Fibroblast of lung (primary cell): Measurements from ENCODE around the gene CCDC158. TPM values are rescaled to one million over a fixed set of nuclear protein-coding genes. Genes with fewer than 3 reads are reported as not detected.

Experiments used
- DNase-seq, 2 donors: peaks; one replicate each; pipeline versions ENCODE4 v3.0.0 to v3.0.0-alpha.2; 2010; ENCODE audit warnings: low read depth in 2 of 2
- H2AFZ ChIP-seq: 2 replicates; pipeline ENCODE4 v1.5.1; 2012; ENCODE audit warnings: low read length, control low read depth, inconsistent platforms
- H3K27ac ChIP-seq: 2 replicates; pipeline ENCODE4 v1.5.1; 2011; ENCODE audit warnings: low read length, control low read depth; ENCODE audit not compliant: insufficient read depth
- H3K27me3 ChIP-seq: 2 replicates; pipeline ENCODE4 v1.5.1; 2011; ENCODE audit warnings: mild to moderate bottlenecking, low read length; ENCODE audit not compliant: control insufficient read depth, insufficient read depth
- H3K36me3 ChIP-seq: 2 replicates; pipeline ENCODE4 v1.5.1; 2011; ENCODE audit warnings: low read length; ENCODE audit not compliant: control insufficient read depth, insufficient read depth
- H3K4me1 ChIP-seq: 2 replicates; pipeline ENCODE4 v1.5.1; 2011; ENCODE audit warnings: low read length; ENCODE audit not compliant: control insufficient read depth, insufficient read depth; ENCODE audit errors: extremely low read depth
- H3K4me2 ChIP-seq: 2 replicates; pipeline ENCODE4 v1.5.1; 2011; ENCODE audit warnings: low read length, control low read depth; ENCODE audit not compliant: insufficient read depth; ENCODE audit errors: extremely low read depth
- H3K4me3 ChIP-seq, 4 experiments: fragments of 200-600 bp in 1 of 4; sonication (generic) in 1 of 4; replicated peaks in 1 of 4; 2 replicates each; pipeline ENCODE4 v1.5.1; 2011 to 2016; ENCODE audit warnings: low read length in 4 of 4, low read depth in 3 of 4, mild to moderate bottlenecking in 3 of 4, control low read depth in 2 of 4, inconsistent platforms in 1 of 4, mixed read lengths in 1 of 4; ENCODE audit not compliant: insufficient read depth in 1 of 4; ENCODE audit errors: control extremely low read depth in 1 of 4
- H3K79me2 ChIP-seq: 2 replicates; pipeline ENCODE4 v1.5.1; 2012; ENCODE audit warnings: mild to moderate bottlenecking, low read length, inconsistent platforms; ENCODE audit not compliant: control insufficient read depth, insufficient read depth
- H3K9ac ChIP-seq: 2 replicates; pipeline ENCODE4 v1.5.1; 2011; ENCODE audit warnings: mild to moderate bottlenecking, low read length, control low read depth; ENCODE audit not compliant: insufficient read depth
- H3K9me3 ChIP-seq: 2 replicates; pipeline ENCODE4 v1.5.1; 2012; ENCODE audit warnings: low read depth, low read length; ENCODE audit not compliant: control insufficient read depth, insufficient read depth
- H4K20me1 ChIP-seq: 2 replicates; pipeline ENCODE4 v1.5.1; 2011; ENCODE audit warnings: low read length; ENCODE audit not compliant: control insufficient read depth, insufficient read depth; ENCODE audit errors: extremely low read depth
- EZH2 ChIP-seq: IDR thresholded peaks from 2 replicates; pipeline ENCODE4 v1.5.1; 2012; ENCODE audit warnings: low read length, control low read depth, mild to moderate bottlenecking; ENCODE audit errors: missing control alignments
- polyA plus RNA-seq, 2 donors: library from polyadenylated mRNA; depleted of rRNA in 1 of 2; stranded (reverse) in 1 of 2; unstranded in 1 of 2; fragments of >200 nt; gene quantifications; 2 replicates each; pipeline ENCODE4 v1.2.1, GENCODE V29; 2011 to 2012; ENCODE audit warnings: missing spikeins in 1 of 2
- total RNA-seq: library from RNA; depleted of rRNA; stranded (reverse); fragments of >200 nt; gene quantifications from 2 replicates; pipeline ENCODE4 v1.2.1, GENCODE V29; 2014
- TF ChIP-seq, protein P1 (sequence below), 2 donors: IDR thresholded peaks in 1 of 2; conservative IDR thresholded peaks in 1 of 2; 1 replicate in 1 of 2; 2 replicates in 1 of 2; pipeline ENCODE4 v1.5.1; 2011 to 2012; ENCODE audit warnings: low read length in 2 of 2, control low read depth in 1 of 2, inconsistent platforms in 1 of 2, low read depth in 1 of 2, mild to moderate bottlenecking in 1 of 2

The CCDC158 gene
- total and polyA plus RNA-seq, 2 donors (not counting 1 experiment from before 2014, with no cell fraction given), result 0.15 to 1.5 TPM

DNA sequence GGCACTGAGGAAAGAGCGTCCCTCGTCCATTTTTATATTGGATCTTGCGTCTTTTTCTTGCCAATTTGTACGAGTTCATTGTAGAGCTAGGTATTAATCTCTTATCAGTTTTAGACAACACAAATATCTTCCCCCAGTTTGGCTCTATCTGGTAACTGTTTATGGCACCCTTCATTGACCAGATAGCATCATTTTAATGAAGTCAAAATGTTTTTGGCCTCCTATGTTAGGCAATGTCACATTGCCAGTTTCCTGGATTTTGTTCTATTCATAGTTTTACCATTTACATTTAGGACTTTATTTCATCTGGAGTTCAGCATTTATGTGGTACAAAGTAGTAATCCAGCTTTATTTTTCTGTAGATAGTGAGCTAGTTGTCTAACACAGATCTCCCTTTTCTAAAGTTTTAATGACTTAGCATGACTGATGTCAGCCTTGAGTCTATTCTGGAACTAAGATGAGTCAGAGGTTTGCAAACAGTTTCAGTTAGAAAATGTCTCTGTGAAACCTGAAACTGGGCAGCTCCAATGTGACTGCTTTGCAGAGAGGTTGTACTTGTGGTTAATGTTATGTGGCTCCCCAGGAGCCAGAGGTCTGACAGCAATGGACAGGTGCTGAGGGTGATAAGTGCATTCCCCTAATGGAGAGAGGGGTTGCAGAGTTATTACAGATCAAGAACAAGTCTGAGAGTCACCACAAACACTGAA lies 119.7 kb downstream of the CCDC158 start:
- Histone ChIP-seq H3K9ac (no peak overlapping the region), H3K9me3 (no peaks in the 10 kb centered on the region), H3K4me2 (no peak overlapping the region), H3K27ac (no peak overlapping the region), H3K27me3 (no peaks in the 10 kb centered on the region), H3K4me3 (no peak overlapping the region), H3K79me2 (no peaks in the 10 kb centered on the region), H4K20me1 (no peaks in the 10 kb centered on the region), H3K4me1 (peaks cover 10% of the 10 kb centered on the region), H2AFZ (no peak overlapping the region), H3K36me3 (no peaks in the 10 kb centered on the region)
- DNase-seq, result peak; percentile 83 to 91
- TF ChIP-seq, protein P1, sequence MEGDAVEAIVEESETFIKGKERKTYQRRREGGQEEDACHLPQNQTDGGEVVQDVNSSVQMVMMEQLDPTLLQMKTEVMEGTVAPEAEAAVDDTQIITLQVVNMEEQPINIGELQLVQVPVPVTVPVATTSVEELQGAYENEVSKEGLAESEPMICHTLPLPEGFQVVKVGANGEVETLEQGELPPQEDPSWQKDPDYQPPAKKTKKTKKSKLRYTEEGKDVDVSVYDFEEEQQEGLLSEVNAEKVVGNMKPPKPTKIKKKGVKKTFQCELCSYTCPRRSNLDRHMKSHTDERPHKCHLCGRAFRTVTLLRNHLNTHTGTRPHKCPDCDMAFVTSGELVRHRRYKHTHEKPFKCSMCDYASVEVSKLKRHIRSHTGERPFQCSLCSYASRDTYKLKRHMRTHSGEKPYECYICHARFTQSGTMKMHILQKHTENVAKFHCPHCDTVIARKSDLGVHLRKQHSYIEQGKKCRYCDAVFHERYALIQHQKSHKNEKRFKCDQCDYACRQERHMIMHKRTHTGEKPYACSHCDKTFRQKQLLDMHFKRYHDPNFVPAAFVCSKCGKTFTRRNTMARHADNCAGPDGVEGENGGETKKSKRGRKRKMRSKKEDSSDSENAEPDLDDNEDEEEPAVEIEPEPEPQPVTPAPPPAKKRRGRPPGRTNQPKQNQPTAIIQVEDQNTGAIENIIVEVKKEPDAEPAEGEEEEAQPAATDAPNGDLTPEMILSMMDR (conservative IDR thresholded peaks at IDR 0.05 in 1 of 2, IDR thresholded peaks at IDR 0.05 in 1 of 2; ENCODE audit: low read depth in 1 of 2, low read length in 2 of 2), result no peak
- TF ChIP-seq EZH2, result no peak

DNA sequence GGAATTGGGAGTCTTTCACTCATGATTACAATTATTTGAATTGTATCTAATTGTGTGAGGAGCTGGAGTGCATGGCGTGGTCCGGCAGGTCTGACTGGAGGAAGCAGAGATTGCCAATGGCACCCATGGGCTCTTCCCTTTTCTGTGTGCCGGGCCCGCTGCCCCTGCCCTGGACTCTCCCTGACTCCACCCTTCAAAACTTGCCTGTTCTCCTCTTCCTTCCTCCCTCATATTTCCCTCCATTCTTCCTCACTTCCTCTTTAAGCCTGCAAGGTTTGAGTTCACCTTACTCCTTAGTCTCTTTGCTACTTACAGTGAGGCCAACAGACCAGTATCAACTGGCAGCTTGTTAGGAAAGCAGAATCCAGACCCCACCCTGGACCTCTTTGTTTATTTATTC lies 120.9 kb downstream of the CCDC158 start:
- Histone ChIP-seq H3K4me1 (peaks cover 6% of the 10 kb centered on the region), H3K27ac (no peak overlapping the region), H3K27me3 (peaks cover 3% of the 10 kb centered on the region), H3K4me3 (no peak overlapping the region), H3K79me2 (no peaks in the 10 kb centered on the region), H3K9me3 (no peaks in the 10 kb centered on the region), H3K4me2 (no peak overlapping the region), H4K20me1 (no peaks in the 10 kb centered on the region), H3K9ac (no peak overlapping the region), H3K36me3 (no peaks in the 10 kb centered on the region), H2AFZ (no peak overlapping the region)
- no peak for TF ChIP-seq EZH2
- TF ChIP-seq, protein P1 (conservative IDR thresholded peaks at IDR 0.05 in 1 of 2, IDR thresholded peaks at IDR 0.05 in 1 of 2; ENCODE audit: low read depth in 1 of 2, low read length in 2 of 2), result no peak
- no peak for DNase-seq

- TF ChIP-seq, protein P1 (conservative IDR thresholded peaks at IDR 0.05 in 1 of 2, IDR thresholded peaks at IDR 0.05 in 1 of 2; ENCODE audit: low read depth in 1 of 2, low read length in 2 of 2), result no peak
- no peak for TF ChIP-seq EZH2
- H3K27ac ChIP-seq, result no peak overlapping the region
These were observed 122.7 kb downstream of the CCDC158 start for GRCh38 chr4:76298227-76298626.

More at GRCh38 chr4:76298227-76298626, 122.7 kb downstream of the CCDC158 start:
- H2AFZ ChIP-seq, result no peak overlapping the region
- H3K9ac ChIP-seq, result no peak overlapping the region
- H3K4me2 ChIP-seq, result no peak overlapping the region
- H3K4me1 ChIP-seq, result peaks cover 6% of the 10 kb centered on the region
- no peaks in the 10 kb centered on the region for H4K20me1 ChIP-seq
- DNase-seq, result no peak
- no peaks in the 10 kb centered on the region for H3K36me3 ChIP-seq
- no peak overlapping the region for H3K4me3 ChIP-seq
- no peaks in the 10 kb centered on the region for H3K9me3 ChIP-seq
- H3K79me2 ChIP-seq, result no peaks in the 10 kb centered on the region
- peaks cover 3% of the 10 kb centered on the region for H3K27me3 ChIP-seq
